Loucy (cell line): ENCODE results near the gene STPG2.

Experiments
- CTCF ChIP-seq: fragments of 200-600 bp; sonication (generic); conservative IDR thresholded peaks from 2 replicates; pipeline ENCODE4 v1.5.1; 2014; ENCODE audit warnings: mild to moderate bottlenecking, antibody characterized with exemption, low read length
- EZH2phosphoT487 ChIP-seq: fragments of 200-600 bp; IDR thresholded peaks from 2 replicates; pipeline ENCODE4 v1.6.1; 2018; ENCODE audit warnings: antibody characterized with exemption, mild to moderate bottlenecking, moderate library complexity, borderline replicate concordance

- no peak for TF ChIP-seq CTCF
- no peak for TF ChIP-seq EZH2phosphoT487
Measured at GRCh38 chr4:97627750-97628149, 515.5 kb downstream of the STPG2 start.
